ENCODE data around the gene TPM2. TPM values are rescaled to one million over a fixed set of nuclear protein-coding genes. Genes with fewer than 3 reads are reported as not detected.
A peak's percentile ranks its signal among the peaks of the same experiment; 100 is the strongest.

Gene TPM2
- total and polyA plus RNA-seq, 9 of the 15 experiments (the other 6 are each of a cell fraction or from before 2014, with no cell fraction given), result 0.28 to 16.1 (median 4.5) TPM

- TF ChIP-seq SIRT6 (IDR thresholded peaks at IDR 0.05; ENCODE audit: low read depth, low read length) (no peak), PRDM10 (IDR thresholded peaks at IDR 0.05; ENCODE audit: partially characterized antibody) (no peak), KDM4B (IDR thresholded peaks at IDR 0.05; ENCODE audit: borderline replicate concordance in 2 of 2, low read depth in 1 of 2) (0 out of 4 replicates have a peak, but pooled peaks of 1 of the 2 experiments have one; percentile 52), CBX2 (IDR thresholded peaks at IDR 0.05; ENCODE audit: insufficient read depth, low read length, poor library complexity, severe bottlenecking) (no peak), NKRF (IDR thresholded peaks at IDR 0.05; ENCODE audit: borderline replicate concordance) (no peak; the same call in 1 of the 2 replicates), ELF4 (CRISPR knock-in tag; IDR thresholded peaks at IDR 0.05) (0 out of 2 replicates have a peak, but pooled peaks have one; percentile 20), SAFB2 (IDR thresholded peaks at IDR 0.05; ENCODE audit: borderline replicate concordance, low read depth, low read length, severe bottlenecking) (no peak), NR0B1 (IDR thresholded peaks at IDR 0.05; ENCODE audit: partially characterized antibody) (no peak), ZNF174 (CRISPR knock-in tag; IDR thresholded peaks at IDR 0.05) (no peak), XRCC3 (IDR thresholded peaks at IDR 0.05) (no peak), KHSRP (IDR thresholded peaks at IDR 0.05) (no peak), ZNF431 (CRISPR knock-in tag; IDR thresholded peaks at IDR 0.05) (no peak), CBX3 (IDR thresholded peaks at IDR 0.05; ENCODE audit: borderline replicate concordance in 1 of 2, low read length in 2 of 2) (0 out of 3 replicates have a peak, but pooled peaks of 1 of the 2 experiments have one; percentile 27), MITF (IDR thresholded peaks at IDR 0.05) (no peak), SIN3B (IDR thresholded peaks at IDR 0.05; ENCODE audit: low read depth) (no peak), CBX8 (IDR thresholded peaks at IDR 0.05; ENCODE audit: borderline replicate concordance, extremely low read depth, low read depth, low read length, poor library complexity, severe bottlenecking) (no peak)
Measured at GRCh38 chr9:35728041-35728971, 38.6 kb upstream of the TPM2 start (continued).
